ENCODE measurements around the gene BRSK1. TPM values are rescaled to one million over a fixed set of nuclear protein-coding genes. Genes with fewer than 3 reads are reported as not detected.

Gene BRSK1
- total RNA-seq, 2 experiments from 2014 or later, result 2.6 to 2.7 TPM

GRCh38 chr19:55259540-55260210 lies 24.1 kb upstream of the BRSK1 start:
- H3K36me3 Mint-ChIP-seq (ENCODE audit: low read depth), result peaks cover 42% of the 10 kb centered on the region
- POLR2A ChIA-PET, result interaction anchor here (0.7 to 3.7 kb wide), 24 partner anchors 9 to 365 kb away, joined by 3 to 79 read pairs (median 4); partner anchors contain the start of genes BRSK1, FIZ1, HSPBP1 and ISOC2
- peak in 1 of 14 experiments; percentile 50 for DNase-seq
- TF ChIP-seq CTCF (IDR thresholded peaks at IDR 0.05), result no peak
- H3K27me3 Mint-ChIP-seq, result no peaks in the 10 kb centered on the region
- H3K36me3 ChIP-seq (ENCODE audit: insufficient read depth, low read length), result no peaks in the 10 kb centered on the region
- no peaks in the 10 kb centered on the region for H3K9me3 Mint-ChIP-seq
- intact Hi-C loops (cut with DNase I, micrococcal nuclease), result loop anchor here (1.0 to 10.0 kb wide), 10 partner anchors 21 to 1053 kb away; partner anchors contain the start of genes HSPBP1 (in 2 of the 2), KMT5C (in 1 of the 2), PPP1R12C (in 1 of the 2) and RPL28 (in 1 of the 2)
- CTCF ChIA-PET, result interaction anchor here (1.1 to 2.3 kb wide), 3 partner anchors 42 to 244 kb away, joined by 4 to 10 read pairs (median 7); no protein-coding TSS in a partner anchor
- no peaks in the 10 kb centered on the region for H3K27me3 ChIP-seq (ENCODE audit: control insufficient read depth in 1 of 2, insufficient read depth in 2 of 2, low read length in 2 of 2)
- H3K27ac Mint-ChIP-seq, result peak overlapping the region; percentile 97
- peak overlapping the region; percentile 76 for H3K4me3 ChIP-seq (ENCODE audit: low read length)
- H3K4me1 Mint-ChIP-seq (ENCODE audit: low read depth), result peaks cover 36% of the 10 kb centered on the region
- H3K9me3 ChIP-seq (ENCODE audit: control insufficient read depth in 1 of 2, insufficient read depth in 1 of 2, low read length in 2 of 2), result peaks cover 0 to 5% of the 10 kb centered on the region in 2 experiments
- peaks cover 46% of the 10 kb centered on the region for H3K4me1 ChIP-seq (ENCODE audit: insufficient read depth, low read length)
- H3K4me3 Mint-ChIP-seq, result peak overlapping the region; percentile 89
- no peak for ATAC-seq (ENCODE audit: poor library complexity)
- H3K27ac ChIP-seq (ENCODE audit: low read depth in 1 of 2, low read length in 2 of 2), result peak overlapping the region; percentile 92 to 93

- H3K27me3 Mint-ChIP-seq, result no peaks in the 10 kb centered on the region
- peaks cover 24% of the 10 kb centered on the region for H3K4me1 Mint-ChIP-seq (ENCODE audit: low read depth)
- H3K36me3 Mint-ChIP-seq (ENCODE audit: low read depth), result peaks cover 30% of the 10 kb centered on the region
- no peak for TF ChIP-seq CTCF (IDR thresholded peaks at IDR 0.05)
- H3K9me3 ChIP-seq (ENCODE audit: control insufficient read depth in 1 of 2, insufficient read depth in 1 of 2, low read length in 2 of 2), result peaks cover 0 to 5% of the 10 kb centered on the region in 2 experiments
- no peak overlapping the region for H3K27ac Mint-ChIP-seq
- ChIA-PET CTCF (no interaction called here), POLR2A (interaction anchor here (0.7 kb wide), 1 partner anchor 175 kb away, joined by 3 read pairs; no protein-coding TSS in a partner anchor)
- no peak overlapping the region for H3K4me3 ChIP-seq (ENCODE audit: low read length)
- no peaks in the 10 kb centered on the region for H3K9me3 Mint-ChIP-seq
- intact Hi-C loops (cut with DNase I, micrococcal nuclease), result no loop called here
- no peak overlapping the region for H3K4me3 Mint-ChIP-seq
- DNase-seq, result peak in 1 of 14 experiments; percentile 21
- no peak overlapping the region for H3K27ac ChIP-seq (ENCODE audit: low read depth in 1 of 2, low read length in 2 of 2)
- peaks cover 25% of the 10 kb centered on the region for H3K4me1 ChIP-seq (ENCODE audit: insufficient read depth, low read length)
- no peaks in the 10 kb centered on the region for H3K27me3 ChIP-seq (ENCODE audit: control insufficient read depth in 1 of 2, insufficient read depth in 2 of 2, low read length in 2 of 2)
- H3K36me3 ChIP-seq (ENCODE audit: insufficient read depth, low read length), result no peaks in the 10 kb centered on the region
- ATAC-seq (ENCODE audit: poor library complexity), result no peak
Measured at GRCh38 chr19:55261671-55262126, 22.1 kb upstream of the BRSK1 start.

- Mint-ChIP-seq H3K27me3 (no peaks in the 10 kb centered on the region), H3K36me3 (ENCODE audit: low read depth) (peaks cover 25% of the 10 kb centered on the region), H3K9me3 (no peaks in the 10 kb centered on the region), H3K27ac (no peak overlapping the region), H3K4me1 (ENCODE audit: low read depth) (peaks cover 17% of the 10 kb centered on the region), H3K4me3 (no peak overlapping the region)
- H3K27me3 ChIP-seq (ENCODE audit: control insufficient read depth in 1 of 2, insufficient read depth in 2 of 2, low read length in 2 of 2), result no peaks in the 10 kb centered on the region
- TF ChIP-seq CTCF (IDR thresholded peaks at IDR 0.05), result no peak
- peaks cover 19% of the 10 kb centered on the region for H3K4me1 ChIP-seq (ENCODE audit: insufficient read depth, low read length)
- CTCF ChIA-PET, result no interaction called here
- no peak overlapping the region for H3K27ac ChIP-seq (ENCODE audit: low read depth in 1 of 2, low read length in 2 of 2)
- intact Hi-C loops (cut with DNase I, micrococcal nuclease), result no loop called here
- H3K4me3 ChIP-seq (ENCODE audit: low read length), result no peak overlapping the region
- DNase-seq (peak in 1 of 14 experiments; percentile 14), ATAC-seq (ENCODE audit: poor library complexity) (no peak)
- POLR2A ChIA-PET, result no interaction called here
- H3K9me3 ChIP-seq (ENCODE audit: control insufficient read depth in 1 of 2, insufficient read depth in 1 of 2, low read length in 2 of 2), result peaks cover 0 to 5% of the 10 kb centered on the region in 2 experiments
- no peaks in the 10 kb centered on the region for H3K36me3 ChIP-seq (ENCODE audit: insufficient read depth, low read length)
Measured at GRCh38 chr19:55262359-55262758, 21.4 kb upstream of the BRSK1 start.
